Stimulated activated CD8-positive, alpha-beta memory T cell treated with anti-CD3 and anti-CD28 coated beads, Interleukin-2, amount 100 ng/mL, for 1 hour (primary cell): Measurements from ENCODE around the gene XPR1.
"Not testable (repeated sequence)": the region's sequence is repeated elsewhere in the genome, so short reads cannot be mapped to it uniquely, and the experiment has no call there.

Experiments
- DNase-seq, 2 donors: peaks; one replicate each; pipeline ENCODE4 v3.0.0-alpha.2; 2020; ENCODE audit warnings: low read depth in 2 of 2

The XPR1 gene

DNA sequence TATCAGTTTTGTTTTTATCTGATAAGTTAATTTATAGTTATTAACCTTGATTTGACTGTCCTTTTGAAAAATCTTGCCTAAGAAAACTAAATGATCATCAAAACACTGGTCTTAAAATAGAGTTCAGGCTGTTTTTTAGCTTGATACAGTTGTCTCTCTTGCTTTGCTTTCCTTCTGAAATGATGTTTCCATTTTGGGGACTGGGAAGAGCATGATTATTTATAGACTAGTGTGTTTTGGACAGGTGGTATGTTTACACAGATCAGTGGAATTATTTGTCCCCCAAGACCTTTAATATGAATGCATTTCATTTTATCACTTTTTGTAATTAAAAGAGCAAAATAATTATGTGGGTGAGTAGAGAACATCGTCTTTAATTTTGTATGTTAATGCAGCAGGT lies 90.8 kb downstream of the XPR1 start:
- DNase-seq = no peak

DNA sequence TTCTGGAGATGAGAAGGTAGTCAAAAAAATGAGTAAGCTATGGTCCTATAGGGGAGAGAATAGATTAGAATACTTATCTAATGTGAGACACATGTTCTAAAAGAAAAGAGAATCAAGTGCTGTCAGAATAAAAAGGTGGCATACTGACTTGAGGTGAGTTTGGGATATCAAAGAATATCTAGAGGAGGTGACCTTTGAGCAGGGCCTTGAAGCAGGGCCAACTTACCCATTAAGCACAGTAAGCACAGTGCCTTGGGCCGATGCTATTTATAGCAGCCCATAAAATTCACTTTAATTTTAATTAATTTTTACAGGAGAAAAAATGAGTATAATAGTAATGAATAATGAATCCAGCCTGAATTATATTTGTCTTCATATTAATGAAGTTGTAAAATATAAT lies 92.2 kb downstream of the XPR1 start:
- no peak for DNase-seq

DNA sequence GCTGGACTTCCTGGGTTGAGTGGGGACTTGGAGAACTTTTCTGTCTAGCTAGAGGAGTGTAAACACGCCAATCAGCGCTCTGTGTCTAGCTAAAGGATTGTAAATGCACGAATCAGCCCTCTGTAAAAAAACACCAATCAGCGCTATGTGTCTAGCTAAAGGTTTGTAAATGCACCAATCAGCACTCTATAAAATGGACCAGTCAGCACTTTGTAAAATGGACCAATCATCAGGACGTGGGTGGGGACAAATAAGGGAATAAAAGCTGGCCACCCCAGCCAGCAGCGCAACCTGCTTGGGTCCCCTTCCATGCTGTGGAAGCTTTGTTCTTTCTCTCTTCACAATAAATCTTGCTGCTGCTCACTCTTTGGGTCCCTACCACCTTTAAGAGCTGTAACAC lies 94.2 kb downstream of the XPR1 start:
- DNase-seq = not testable (repeated sequence)

DNA sequence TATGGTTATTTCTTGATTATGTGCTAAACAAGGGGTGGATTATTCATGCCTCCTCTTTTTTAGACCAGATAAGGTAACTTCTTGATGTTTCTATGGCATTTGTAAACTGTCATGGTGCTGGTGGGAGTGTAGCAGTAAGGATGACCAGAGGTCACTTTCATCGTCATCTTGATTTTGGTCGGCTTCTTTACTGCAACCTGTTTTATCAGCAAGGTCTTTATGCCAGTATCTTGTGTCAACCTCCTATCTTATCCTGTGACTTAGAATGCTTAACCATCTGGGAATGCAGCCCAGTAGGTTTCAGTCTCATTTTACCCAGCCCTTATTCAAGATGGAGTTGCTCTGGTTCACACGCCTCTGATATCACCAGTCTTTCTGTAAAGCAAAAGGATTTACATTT lies 95.9 kb downstream of the XPR1 start:
- not testable (repeated sequence) for DNase-seq

DNA sequence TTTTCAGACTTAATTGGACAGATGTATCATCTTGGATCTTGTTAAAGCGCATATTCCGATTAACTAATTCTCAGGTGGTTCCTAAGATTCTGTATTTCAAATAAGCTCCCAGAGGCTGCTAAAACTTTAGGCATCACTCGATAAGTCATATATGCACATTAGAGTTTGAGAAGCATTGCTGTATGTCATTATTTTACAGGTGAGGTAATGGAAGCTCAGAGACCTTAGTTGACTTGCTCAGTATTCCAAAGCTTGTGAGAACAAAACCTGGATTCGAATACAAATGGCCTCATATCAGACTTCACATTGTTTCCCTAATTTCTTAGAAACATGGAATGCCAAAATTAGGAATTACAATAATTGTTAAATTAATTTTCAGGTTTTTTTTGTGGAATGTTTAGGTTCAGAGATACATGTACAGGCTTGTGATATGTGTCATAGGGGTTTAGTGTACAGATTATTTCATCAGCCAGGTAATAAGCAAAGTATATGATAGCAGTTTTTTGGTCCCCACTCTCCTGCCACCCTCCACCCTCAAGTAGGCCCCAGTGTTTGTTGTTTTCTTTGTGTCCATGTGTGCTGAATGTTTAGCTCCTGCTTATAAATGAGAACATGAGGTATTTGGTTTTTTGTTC lies 96.8 kb downstream of the XPR1 start:
- no peak for DNase-seq

DNA sequence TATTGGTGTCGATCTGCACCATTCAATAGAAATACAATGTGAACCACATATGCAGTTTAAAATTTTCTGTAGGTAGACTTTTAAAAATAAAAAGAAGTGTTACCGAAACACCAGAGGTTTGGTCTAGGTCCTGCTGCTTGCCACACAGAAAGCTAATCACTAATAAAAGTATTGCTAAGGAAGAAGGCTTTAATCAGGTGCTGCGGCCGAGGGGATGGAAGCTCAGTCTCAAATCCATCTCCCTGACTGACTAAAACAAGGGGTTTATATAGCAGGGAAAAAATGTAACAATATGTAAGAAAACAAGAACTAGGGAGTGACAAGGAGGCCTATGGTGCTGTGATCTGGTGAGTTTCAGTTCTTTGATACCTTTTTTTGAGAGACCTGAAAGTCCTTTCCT lies 99.3 kb downstream of the XPR1 start:
- DNase-seq = no peak

DNA sequence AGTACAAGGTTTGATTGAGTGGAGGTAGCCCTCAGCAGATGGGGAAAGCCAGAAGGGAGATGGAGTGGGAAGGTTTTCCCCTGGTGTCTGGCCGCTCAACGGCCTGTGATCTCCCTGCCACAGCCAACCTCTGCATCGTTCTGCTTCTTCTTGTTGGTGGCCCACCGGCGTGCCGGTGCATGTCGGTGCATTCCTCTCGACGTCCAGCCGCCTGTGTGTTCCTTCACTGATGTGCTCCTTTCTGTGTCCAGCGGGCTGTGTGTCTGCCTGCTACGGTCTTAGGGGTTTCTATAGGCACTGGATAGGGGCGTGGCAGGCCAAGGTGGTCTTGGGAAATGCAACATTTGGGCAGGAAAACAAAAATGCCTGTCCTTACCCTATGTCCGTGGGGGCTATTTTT lies 101.0 kb downstream of the XPR1 start:
- DNase-seq = no peak

DNA sequence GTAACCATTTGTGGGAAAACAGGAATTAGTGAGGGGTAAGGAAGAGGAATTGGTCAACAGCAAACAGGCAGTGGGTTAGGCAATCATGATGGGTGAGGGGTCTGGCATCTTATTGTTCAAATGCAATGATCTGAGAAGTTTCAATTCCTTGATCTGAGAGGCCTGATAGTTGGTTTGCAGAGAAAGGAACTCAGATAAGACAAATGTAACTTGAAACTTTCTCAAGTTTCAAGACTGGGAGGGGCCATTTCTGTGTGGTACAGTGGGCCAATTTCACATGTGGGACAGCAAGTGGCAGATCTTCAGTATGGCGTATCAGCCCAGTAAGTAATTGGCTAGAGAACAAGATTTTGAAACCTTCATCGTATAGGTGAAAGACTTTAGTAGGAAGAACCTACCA lies 102.5 kb downstream of the XPR1 start:
- DNase-seq = no peak

DNA sequence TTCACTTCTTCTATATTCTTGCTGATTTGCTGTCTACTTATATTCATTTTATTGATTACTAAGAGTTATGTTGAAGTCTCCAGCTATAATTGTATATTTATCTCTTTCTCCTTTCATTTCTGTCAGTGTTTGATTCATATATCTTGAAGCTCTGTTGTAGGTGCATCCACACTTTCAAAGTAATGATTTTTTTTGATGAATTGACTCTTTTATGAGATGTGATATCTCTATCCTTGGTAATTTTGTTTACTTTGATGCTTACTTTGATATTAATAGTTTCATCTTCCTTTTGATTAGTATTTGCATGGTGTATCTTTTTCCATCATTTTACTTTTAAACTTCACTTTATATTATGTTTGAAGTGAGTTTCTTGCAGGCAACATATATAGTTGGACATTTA lies 110.8 kb downstream of the XPR1 start:
- no peak for DNase-seq

DNA sequence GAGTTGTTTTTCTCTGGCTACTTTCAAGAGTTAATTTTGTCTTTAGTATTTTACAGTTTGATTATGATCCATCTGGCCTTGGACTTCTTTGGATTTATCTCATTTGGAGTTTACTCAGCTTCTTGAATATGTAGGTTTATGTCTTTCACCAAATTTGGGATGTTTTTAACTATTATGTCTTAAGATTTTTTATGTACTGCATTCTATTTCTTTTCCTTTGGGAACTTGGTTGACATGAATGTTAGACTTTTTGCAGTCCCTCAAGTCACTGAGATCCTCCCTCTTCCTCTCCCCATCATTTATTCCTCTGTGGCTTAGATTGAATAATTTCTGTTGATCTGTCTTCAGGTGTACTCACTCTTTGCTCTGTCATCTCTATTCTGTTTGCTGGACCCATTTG lies 112.0 kb downstream of the XPR1 start:
- no peak for DNase-seq

DNA sequence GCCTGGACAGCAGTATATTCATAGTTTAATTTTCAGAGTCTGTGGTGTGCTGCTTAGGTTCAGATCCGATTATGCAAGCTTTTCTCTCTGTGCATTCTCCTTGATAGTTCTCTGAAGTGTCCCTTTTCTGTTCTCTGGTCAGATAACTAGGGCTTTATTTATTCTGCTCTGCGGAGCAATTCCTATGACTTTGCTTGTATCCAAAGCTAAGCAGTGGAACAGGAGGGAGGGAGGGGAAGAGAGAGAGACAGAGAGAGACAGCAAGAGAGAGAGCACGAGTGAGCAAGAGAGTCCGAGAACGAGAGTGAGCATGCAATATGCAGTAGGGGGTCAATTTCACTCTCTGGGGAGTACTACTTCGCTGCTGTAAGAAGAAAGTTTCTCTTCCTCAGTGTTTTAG lies 113.3 kb downstream of the XPR1 start:
- DNase-seq = no peak

DNA sequence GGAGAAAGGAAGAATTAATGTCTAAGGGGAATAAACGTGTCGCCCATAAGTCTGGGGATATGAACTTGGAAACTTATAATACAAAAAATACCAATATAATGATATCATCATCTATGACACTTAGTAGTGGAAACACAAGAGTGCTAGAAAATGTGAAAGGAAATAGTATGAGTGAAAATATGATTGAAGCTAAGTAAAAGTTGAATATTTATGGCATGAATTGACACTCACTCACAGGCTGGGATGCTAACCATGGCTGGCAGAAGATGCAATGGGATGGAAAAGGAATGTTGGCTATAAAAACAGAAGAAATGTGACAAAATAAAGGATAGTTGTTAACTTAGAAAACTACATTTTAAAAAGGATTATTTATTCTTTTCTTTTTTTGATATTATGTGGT lies 120.1 kb downstream of the XPR1 start:
- DNase-seq = no peak

DNA sequence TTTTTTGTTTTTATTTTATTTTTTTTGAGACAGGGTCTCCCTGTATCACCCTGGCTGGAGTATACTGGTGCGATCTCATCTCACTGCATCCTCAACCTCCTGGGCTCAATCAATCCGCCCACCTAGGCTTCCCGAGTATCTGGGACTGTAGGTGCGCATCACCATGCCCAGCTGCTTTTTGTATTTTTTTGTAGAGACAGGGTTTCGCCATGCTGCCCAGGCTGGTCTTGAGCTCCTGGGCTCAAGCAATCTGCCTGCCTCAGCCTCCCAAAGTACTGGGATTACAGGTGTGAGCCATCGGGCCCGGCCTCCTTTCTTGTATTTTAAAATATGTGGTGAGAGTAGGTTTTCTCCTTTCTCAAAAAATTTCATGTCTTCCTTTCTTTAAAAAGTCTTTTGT lies 122.6 kb downstream of the XPR1 start:
- no peak for DNase-seq

DNA sequence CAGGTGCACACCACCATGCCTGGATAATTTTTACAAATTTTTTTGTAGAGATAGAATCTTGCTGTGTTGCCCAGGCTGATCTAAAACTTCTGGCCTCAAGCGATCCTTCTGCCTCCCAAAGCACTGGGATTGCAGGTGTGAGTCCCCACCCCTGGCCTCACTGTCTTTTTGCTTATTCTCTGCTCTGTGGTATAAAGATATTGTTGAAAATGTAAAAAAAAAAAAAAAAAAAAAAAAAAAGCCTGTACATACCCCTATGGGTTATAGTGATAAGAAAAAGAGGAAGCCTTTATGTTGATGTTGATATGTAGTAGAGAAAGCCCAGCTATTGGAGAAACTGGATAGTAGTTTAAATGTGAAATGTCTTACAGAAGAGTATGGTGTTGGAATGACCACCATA lies 125.8 kb downstream of the XPR1 start:
- no peak for DNase-seq

DNA sequence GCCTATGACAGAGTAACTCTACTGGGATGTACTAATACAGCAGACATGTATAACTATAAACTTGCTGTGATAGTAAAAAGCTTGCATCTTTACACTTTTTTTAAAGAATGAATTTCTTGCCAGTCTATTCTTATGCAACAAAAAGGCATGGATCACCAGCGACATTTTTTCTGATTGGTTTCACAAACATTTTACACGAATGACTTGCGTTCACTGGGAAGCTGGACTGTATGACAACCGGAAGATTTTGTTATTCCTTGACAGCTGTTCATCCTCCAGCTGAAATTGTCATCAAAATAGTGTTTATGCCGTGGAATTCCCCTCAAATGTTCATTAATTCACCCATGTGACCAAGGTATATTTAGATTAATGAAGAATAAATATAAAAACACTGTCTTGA lies 131.0 kb downstream of the XPR1 start:
- no peak for DNase-seq

DNA sequence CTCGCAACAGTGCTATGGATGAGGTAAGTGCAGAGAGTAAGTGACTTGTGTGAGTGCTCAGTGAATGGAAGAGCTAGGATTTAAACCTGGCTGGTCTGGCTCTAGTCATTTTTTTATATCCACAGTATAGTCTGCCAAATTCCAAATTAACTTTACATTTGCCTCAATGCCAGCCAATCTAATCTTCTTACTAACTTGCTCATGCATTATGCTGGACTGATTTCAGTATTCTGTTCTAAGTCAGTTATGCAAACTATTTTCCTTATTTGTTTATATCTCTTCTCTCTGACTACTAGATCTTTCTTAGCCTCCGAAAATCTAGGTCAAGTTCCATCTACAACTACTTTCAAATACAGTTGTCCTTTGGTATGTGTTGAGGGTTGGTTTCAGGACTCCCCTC lies 133.3 kb downstream of the XPR1 start:
- no peak for DNase-seq

DNA sequence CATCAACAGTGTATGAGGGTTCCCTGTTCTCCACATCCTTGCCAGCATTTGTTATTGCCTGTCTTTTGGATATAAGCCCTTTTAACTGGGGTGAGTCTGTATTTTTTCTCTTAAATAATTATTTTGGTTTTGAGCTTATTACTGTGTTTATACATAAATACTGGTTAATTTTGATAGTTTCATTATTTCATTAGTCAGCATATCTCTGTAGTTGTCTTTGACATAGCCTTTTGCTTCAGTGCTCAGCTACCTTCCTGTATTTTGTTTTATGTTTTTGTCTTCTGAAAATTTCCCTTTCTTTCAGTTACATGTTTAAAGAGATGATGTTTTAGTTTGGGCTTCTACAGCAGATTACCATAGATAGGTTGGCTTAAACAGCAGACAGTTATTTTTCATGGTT lies 138.1 kb downstream of the XPR1 start:
- no peak for DNase-seq

DNA sequence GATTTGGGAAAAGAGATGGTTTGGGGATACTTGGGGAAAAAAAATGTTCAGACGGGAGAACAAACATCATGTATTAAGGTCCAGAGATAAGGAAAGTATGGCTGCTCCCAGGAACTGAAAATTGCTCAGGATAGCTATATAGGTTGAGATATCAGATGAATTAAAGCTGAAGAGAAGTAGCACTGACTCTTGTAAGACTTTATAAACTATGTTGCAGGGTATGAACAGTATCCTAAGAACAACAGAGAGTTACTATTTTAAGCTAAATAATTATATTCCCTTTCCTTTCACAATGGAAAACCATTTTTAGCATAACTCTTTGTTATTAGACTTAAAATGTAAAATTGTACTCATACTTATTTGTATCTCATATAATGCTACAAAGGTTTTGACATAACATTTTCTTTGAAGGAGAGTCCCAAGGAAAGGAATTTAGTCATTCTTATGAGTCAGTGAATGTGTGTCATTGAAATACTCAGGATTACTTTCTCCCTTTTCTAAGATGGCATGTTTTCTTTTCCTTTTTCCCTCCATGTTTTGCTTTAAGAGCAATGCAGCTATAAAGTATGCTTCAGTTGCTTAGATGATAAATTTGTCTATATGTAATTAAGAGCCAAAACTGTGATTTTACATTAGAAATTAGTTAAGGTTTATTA lies 141.5 kb downstream of the XPR1 start:
- DNase-seq = no peak

DNA sequence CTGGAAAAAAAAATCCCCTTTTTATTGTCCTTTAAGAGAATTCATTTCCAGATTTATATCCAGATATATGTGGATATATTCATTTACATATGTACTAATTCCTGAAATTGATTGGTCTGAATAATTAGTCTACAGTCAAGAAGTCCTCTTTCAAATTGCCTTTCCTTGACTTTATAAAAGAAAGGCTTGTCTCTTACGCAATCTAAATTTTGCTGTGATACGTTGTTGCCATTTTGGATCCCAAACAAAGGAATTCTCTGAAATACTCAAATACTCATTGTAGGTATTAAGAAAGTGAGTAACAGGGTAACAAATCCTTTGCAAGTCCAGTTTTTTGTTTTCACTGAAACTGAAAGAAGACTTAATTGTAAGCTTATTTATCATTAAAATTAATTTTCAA lies 144.0 kb downstream of the XPR1 start:
- DNase-seq = no peak

DNA sequence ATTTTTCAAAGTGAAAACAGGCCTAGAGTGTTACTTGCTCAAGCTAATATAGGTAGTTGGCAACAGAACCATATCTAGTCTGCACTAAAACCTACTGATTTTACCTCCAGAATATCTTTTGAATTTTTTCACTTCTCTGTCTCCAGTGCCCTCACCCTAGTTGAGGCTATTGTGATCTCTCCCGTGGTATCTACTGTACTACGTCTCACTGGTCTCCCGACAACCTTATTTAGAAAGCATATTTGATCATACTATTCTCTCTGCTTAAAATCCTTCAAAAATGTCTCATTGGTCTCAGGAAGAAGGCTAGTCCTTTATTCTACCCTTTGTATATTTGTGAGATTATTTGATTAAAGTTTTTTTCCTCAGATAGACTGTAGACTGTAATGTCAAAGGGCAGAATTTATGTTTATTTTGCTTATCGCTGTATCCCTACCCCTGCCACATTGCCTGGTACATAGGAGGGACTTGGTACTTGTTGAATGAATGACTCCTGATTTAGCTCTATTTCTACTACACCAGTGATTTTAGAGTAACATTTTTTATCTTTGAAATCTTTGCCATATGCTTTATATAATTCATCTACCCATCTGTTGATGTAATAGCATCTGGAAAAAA lies 145.4 kb downstream of the XPR1 start:
- no peak for DNase-seq

DNA sequence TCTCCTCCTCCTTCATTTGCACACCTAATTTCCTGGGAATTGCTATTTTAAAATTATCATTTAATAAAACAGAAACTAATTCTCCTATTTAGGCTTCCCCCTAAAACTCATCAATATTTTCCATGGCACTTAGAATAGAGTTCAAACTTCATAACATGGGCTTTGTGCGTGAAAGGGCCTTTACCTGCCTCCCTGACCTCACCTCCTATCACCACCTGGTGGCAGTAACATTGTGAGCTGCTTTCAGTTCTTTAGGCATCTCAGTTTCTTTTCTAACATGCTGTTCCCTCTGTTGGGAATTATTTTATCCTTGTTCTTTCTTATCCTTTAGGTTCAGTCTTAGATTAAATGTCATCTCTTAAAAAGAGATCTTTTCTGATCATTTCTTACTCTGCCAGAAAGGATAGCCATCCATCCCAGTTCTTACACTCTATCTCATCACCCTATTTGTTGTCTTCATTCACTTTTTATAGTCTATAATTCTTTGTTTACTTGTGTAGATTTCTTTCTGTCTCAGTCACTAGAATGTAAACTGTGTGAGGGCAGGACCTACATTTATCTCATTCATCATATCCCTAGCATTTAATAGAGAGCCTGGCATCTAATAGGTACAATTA lies 147.1 kb downstream of the XPR1 start:
- no peak for DNase-seq

DNA sequence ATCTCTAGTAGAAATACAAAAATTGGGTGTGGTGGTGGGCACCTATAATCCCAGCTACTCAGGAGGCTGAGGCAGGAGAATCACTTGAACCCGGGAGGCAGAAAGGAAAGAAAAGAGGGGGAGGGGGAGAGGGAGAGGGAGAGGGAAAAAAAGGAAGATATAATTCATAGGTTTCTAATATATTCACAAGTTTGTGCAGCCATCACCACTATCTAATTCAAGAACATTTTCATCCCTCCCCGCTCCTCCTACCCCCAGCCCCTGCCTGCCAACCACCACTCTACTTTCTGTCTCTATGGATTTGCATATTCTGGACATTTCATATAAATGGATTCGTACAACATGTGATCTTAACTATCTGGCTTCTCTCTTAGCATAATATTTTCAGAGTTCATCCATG lies 147.8 kb downstream of the XPR1 start:
- no peak for DNase-seq

DNA sequence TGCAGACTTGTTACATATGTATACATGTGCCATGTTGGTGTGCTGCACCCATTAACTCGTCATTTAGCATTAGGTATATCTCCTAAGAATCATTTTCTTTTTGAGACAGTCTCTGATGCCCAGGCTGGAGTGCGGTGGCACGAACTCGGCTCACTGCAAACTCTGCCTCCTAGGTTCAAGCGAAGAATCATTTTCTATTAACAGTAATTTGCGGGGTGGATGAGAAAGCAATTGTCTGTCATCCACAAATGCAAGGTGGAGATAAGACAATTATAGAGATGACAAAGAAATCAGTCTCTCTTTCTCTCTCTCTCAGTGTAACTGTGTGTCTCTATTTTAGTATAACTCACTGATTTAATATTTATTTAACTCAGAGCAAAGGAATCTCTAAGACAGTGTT lies 149.9 kb downstream of the XPR1 start:
- no peak for DNase-seq
